Epidermal melanocyte (primary cell): ENCODE results near the gene NUMB.
A peak's percentile ranks its signal among the peaks of the same experiment; 100 is the strongest.

ENCODE experiments used
- DNase-seq: peaks from one replicate; pipeline ENCODE4 v3.0.0; 2011; ENCODE audit warnings: low spot score; ENCODE audit not compliant: insufficient read length

The NUMB gene

GRCh38 chr14:73290279-73290678 lies 168.1 kb downstream of the NUMB start:
- no peak for DNase-seq

GRCh38 chr14:73289729-73290128 lies 168.6 kb downstream of the NUMB start:
- DNase-seq, result no peak

- no peak for DNase-seq
These were observed 169.0 kb downstream of the NUMB start for GRCh38 chr14:73289308-73289707.

GRCh38 chr14:73287071-73287470 lies 171.3 kb downstream of the NUMB start:
- DNase-seq, result no peak

- DNase-seq, result no peak
These were observed 171.7 kb downstream of the NUMB start for GRCh38 chr14:73286598-73286997.

- no peak for DNase-seq
These were observed 172.4 kb downstream of the NUMB start for GRCh38 chr14:73285979-73286378.

- no peak for DNase-seq
These were observed 174.6 kb downstream of the NUMB start for GRCh38 chr14:73283608-73284379.

- no peak for DNase-seq
These were observed 177.4 kb downstream of the NUMB start for GRCh38 chr14:73280903-73281302.

- no peak for DNase-seq
These were observed 181.0 kb downstream of the NUMB start for GRCh38 chr14:73277376-73277775.

GRCh38 chr14:73276836-73277235 lies 181.5 kb downstream of the NUMB start:
- DNase-seq, result no peak

- DNase-seq, result no peak
These were observed 184.5 kb downstream of the NUMB start for GRCh38 chr14:73273799-73274198.

GRCh38 chr14:73272393-73272792 lies 186.0 kb downstream of the NUMB start:
- no peak for DNase-seq

GRCh38 chr14:73269729-73270531 lies 188.4 kb downstream of the NUMB start:
- peak; percentile 54 for DNase-seq

- DNase-seq, result no peak
These were observed 190.9 kb downstream of the NUMB start for GRCh38 chr14:73267474-73267873.

GRCh38 chr14:73266317-73266716 lies 192.0 kb downstream of the NUMB start:
- DNase-seq, result no peak

GRCh38 chr14:73265721-73266046 lies 192.7 kb downstream of the NUMB start:
- no peak for DNase-seq

- no peak for DNase-seq
These were observed 193.2 kb downstream of the NUMB start for GRCh38 chr14:73264885-73265720.

GRCh38 chr14:73264080-73264884 lies 194.1 kb downstream of the NUMB start:
- DNase-seq, result no peak

- no peak for DNase-seq
These were observed 194.7 kb downstream of the NUMB start for GRCh38 chr14:73263606-73264005.

GRCh38 chr14:73262427-73263183 lies 195.7 kb downstream of the NUMB start:
- no peak for DNase-seq
